ENCODE measurements around the gene ZDHHC21. TPM values are rescaled to one million over a fixed set of nuclear protein-coding genes. Genes with fewer than 3 reads are reported as not detected.

Gene ZDHHC21
- total and polyA plus RNA-seq, 2 donors (not counting 3 experiments of a cell fraction or from before 2014, with no cell fraction given) = 7.2 to 25.9 TPM

DNA sequence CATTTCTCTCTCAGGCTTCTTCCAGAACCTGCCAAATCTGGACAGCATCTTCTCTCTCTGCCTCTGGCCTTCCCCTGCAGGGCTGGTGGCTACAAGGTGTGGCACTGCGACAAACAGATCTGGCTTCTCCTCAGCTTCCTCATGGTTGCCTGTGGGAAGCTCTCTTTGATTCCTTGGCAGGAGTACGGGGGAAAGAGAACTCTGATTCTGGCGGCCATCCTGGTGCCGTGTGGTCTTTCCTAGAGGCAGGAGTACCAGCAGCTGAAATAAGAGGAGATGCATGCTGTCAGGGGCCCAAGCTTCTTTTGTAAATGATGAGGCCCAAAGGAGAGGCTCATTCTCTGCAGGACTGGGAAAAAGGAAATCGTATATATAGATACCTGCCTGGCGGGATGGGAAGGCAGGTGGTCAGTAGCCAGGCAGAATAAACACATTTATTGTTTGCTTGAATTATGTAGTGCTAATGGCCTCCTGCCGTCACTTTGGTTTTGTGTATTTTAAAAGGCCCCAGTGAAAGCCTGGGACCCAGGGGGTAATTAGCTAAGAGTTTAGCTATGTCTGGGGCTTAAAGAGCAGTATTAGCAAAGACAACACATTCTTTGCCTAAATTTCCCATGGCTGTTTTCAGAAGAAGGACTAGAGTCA lies 29.3 kb upstream of the ZDHHC21 start, which contains the start of gene CER1:
TSS of gene CER1 (minus strand) at position 343 of the 645 bp plus-strand sequence. CDS start at position 282, 61 bp downstream.
- Histone ChIP-seq H3K4me2 (ENCODE audit: insufficient read depth, low read length) (no peak within 1 kb of the TSS), H3K79me2 (ENCODE audit: control insufficient read depth, insufficient read depth, low read length) (no peaks in the 10 kb centered on the region), H3K9ac (replicated peaks; ENCODE audit: extremely low read depth, insufficient read depth, low read length) (no peak within 1 kb of the TSS), H3K9me1 (replicated peaks; ENCODE audit: control insufficient read depth, extremely low read depth, insufficient read depth, low read length) (no peaks in the 10 kb centered on the region), H3K36me3 (ENCODE audit: control insufficient read depth in 2 of 2, extremely low read depth in 1 of 2, insufficient read depth in 2 of 2, low read length in 2 of 2) (no peaks in the 10 kb centered on the region), H3K4me1 (ENCODE audit: control insufficient read depth, extremely low read depth, insufficient read depth, low read length) (no peaks in the 10 kb centered on the region), H3K27me3 (ENCODE audit: control insufficient read depth in 2 of 2, insufficient read depth in 2 of 2, low read length in 2 of 2) (no peaks in the 10 kb centered on the region), H3K4me3 (replicated peaks in 1 of 3; ENCODE audit: insufficient read depth in 1 of 3, low read depth in 1 of 3, low read length in 3 of 3) (no peak within 1 kb of the TSS), H3K27ac (ENCODE audit: insufficient read depth, low read depth, low read length) (no peak within 1 kb of the TSS), H4K20me1 (replicated peaks; ENCODE audit: control insufficient read depth, extremely low read depth, insufficient read depth, low read length) (no peaks in the 10 kb centered on the region), H3K9me3 (replicated peaks; ENCODE audit: control insufficient read depth, insufficient read depth, low read length) (no peaks in the 10 kb centered on the region), H2AFZ (ENCODE audit: low read depth, low read length) (no peak within 1 kb of the TSS)
- FAIRE-seq = no peak
- TF ChIP-seq, protein P1, sequence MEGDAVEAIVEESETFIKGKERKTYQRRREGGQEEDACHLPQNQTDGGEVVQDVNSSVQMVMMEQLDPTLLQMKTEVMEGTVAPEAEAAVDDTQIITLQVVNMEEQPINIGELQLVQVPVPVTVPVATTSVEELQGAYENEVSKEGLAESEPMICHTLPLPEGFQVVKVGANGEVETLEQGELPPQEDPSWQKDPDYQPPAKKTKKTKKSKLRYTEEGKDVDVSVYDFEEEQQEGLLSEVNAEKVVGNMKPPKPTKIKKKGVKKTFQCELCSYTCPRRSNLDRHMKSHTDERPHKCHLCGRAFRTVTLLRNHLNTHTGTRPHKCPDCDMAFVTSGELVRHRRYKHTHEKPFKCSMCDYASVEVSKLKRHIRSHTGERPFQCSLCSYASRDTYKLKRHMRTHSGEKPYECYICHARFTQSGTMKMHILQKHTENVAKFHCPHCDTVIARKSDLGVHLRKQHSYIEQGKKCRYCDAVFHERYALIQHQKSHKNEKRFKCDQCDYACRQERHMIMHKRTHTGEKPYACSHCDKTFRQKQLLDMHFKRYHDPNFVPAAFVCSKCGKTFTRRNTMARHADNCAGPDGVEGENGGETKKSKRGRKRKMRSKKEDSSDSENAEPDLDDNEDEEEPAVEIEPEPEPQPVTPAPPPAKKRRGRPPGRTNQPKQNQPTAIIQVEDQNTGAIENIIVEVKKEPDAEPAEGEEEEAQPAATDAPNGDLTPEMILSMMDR (IDR thresholded peaks at IDR 0.05; ENCODE audit: extremely low read depth in 1 of 2, insufficient read depth in 1 of 2, low read depth in 1 of 2, low read length in 2 of 2) = no peak
- no peak for TF ChIP-seq FOS (IDR thresholded peaks at IDR 0.05; ENCODE audit: borderline replicate concordance, insufficient read depth, low read length)
- no peak for TF ChIP-seq EZH2 (IDR thresholded peaks at IDR 0.05; ENCODE audit: borderline replicate concordance, low read depth, low read length, severe bottlenecking)
- TF ChIP-seq, protein P2, sequence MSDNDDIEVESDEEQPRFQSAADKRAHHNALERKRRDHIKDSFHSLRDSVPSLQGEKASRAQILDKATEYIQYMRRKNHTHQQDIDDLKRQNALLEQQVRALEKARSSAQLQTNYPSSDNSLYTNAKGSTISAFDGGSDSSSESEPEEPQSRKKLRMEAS (IDR thresholded peaks at IDR 0.05; ENCODE audit: insufficient read depth, insufficient read length) = no peak
- TF ChIP-seq POLR2A (IDR thresholded peaks at IDR 0.05; ENCODE audit: low read depth, low read length) = no peak
- TF ChIP-seq MYC (IDR thresholded peaks at IDR 0.05; ENCODE audit: low read depth, low read length) = no peak
- no peak for TF ChIP-seq GATA2 (IDR thresholded peaks at IDR 0.05; ENCODE audit: insufficient read depth, insufficient read length, low read depth, low read length)
- no peak for TF ChIP-seq JUN (IDR thresholded peaks at IDR 0.05; ENCODE audit: borderline replicate concordance, insufficient read depth, insufficient read length, low read depth)
- TF ChIP-seq POLR2AphosphoS5 (IDR thresholded peaks at IDR 0.05; ENCODE audit: insufficient read depth, low read depth, low read length) = no peak
- CTCF ChIA-PET = interaction anchor here (0.8 kb wide), 1 partner anchor 30 kb away, joined by 3 read pairs; the partner anchor contains the start of gene ZDHHC21
- BruUV-seq (replicated peaks) = no TSS peak
- dilution Hi-C loops (cut with MboI; ENCODE audit: extremely low pct_ligation_motif_present, low sequenced_read_pairs) = no loop called here
- intact Hi-C loops (cut with micrococcal nuclease) = no loop called here
- no peak for DNase-seq (ENCODE audit: low read depth, low spot score)
- POLR2A ChIA-PET = no interaction called here
